ENCODE measurements around the gene PARD6B. TPM values are rescaled to one million over a fixed set of nuclear protein-coding genes. Genes with fewer than 3 reads are reported as not detected.
A peak's percentile ranks its signal among the peaks of the same experiment; 100 is the strongest.

PARD6B gene
- total RNA-seq, 1 donor from 2014 or later = 43.2 TPM

- Histone ChIP-seq H3K4me3 (no peak overlapping the region), H3K36me3 (no peaks in the 10 kb centered on the region), H3K27ac (no peak overlapping the region), H3K27me3 (no peaks in the 10 kb centered on the region), H3K9me3 (no peaks in the 10 kb centered on the region), H3K4me1 (peaks cover 8% of the 10 kb centered on the region)
- DNase-seq = no peak
- TF ChIP-seq CTCF (IDR thresholded peaks at IDR 0.05) = no peak
- ATAC-seq = no peak
- intact Hi-C loops (cut with DNase I) = no loop called here
Measured at GRCh38 chr20:50783903-50784302, 52.5 kb downstream of the PARD6B start.

- intact Hi-C loops (cut with DNase I) = no loop called here
- no peaks in the 10 kb centered on the region for H3K9me3 ChIP-seq
- H3K4me1 ChIP-seq = peaks cover 8% of the 10 kb centered on the region
- ATAC-seq (no peak), DNase-seq (no peak)
- no peaks in the 10 kb centered on the region for H3K27me3 ChIP-seq
- no peak overlapping the region for H3K4me3 ChIP-seq
- H3K36me3 ChIP-seq = no peaks in the 10 kb centered on the region
- H3K27ac ChIP-seq = no peak overlapping the region
- TF ChIP-seq CTCF (IDR thresholded peaks at IDR 0.05) = no peak
Measured at GRCh38 chr20:50784464-50784863, 53.1 kb downstream of the PARD6B start.

- Histone ChIP-seq H3K27ac (no peak overlapping the region), H3K4me3 (no peak overlapping the region), H3K27me3 (no peaks in the 10 kb centered on the region), H3K9me3 (no peaks in the 10 kb centered on the region), H3K36me3 (no peaks in the 10 kb centered on the region), H3K4me1 (peaks cover 22% of the 10 kb centered on the region)
- intact Hi-C loops (cut with DNase I) = no loop called here
- no peak for ATAC-seq
- no peak for DNase-seq
- TF ChIP-seq CTCF (IDR thresholded peaks at IDR 0.05) = no peak
Measured at GRCh38 chr20:50786703-50787102, 55.3 kb downstream of the PARD6B start.

- DNase-seq (no peak), ATAC-seq (no peak)
- no peak for TF ChIP-seq CTCF (IDR thresholded peaks at IDR 0.05)
- no peak overlapping the region for H3K4me3 ChIP-seq
- H3K27me3 ChIP-seq = no peaks in the 10 kb centered on the region
- intact Hi-C loops (cut with DNase I) = no loop called here
- H3K4me1 ChIP-seq = peaks cover 22% of the 10 kb centered on the region
- H3K36me3 ChIP-seq = no peaks in the 10 kb centered on the region
- H3K27ac ChIP-seq = no peak overlapping the region
- no peaks in the 10 kb centered on the region for H3K9me3 ChIP-seq
Measured at GRCh38 chr20:50787181-50787580, 55.8 kb downstream of the PARD6B start.

GRCh38 chr20:50788045-50788991, 56.9 kb downstream of the PARD6B start:
- intact Hi-C loops (cut with DNase I) = no loop called here
- DNase-seq = no peak
- ATAC-seq = no peak
- H3K36me3 ChIP-seq = no peaks in the 10 kb centered on the region
- peaks cover 22% of the 10 kb centered on the region for H3K4me1 ChIP-seq
- H3K27me3 ChIP-seq = no peaks in the 10 kb centered on the region
- no peaks in the 10 kb centered on the region for H3K9me3 ChIP-seq
- H3K27ac ChIP-seq = peak overlapping the region; percentile 25
- H3K4me3 ChIP-seq = no peak overlapping the region
- TF ChIP-seq CTCF (IDR thresholded peaks at IDR 0.05) = peak; percentile 41
